ENCODE results near the gene WDR77. TPM values are rescaled to one million over a fixed set of nuclear protein-coding genes. Genes with fewer than 3 reads are reported as not detected.
A peak's percentile ranks its signal among the peaks of the same experiment; 100 is the strongest.

Gene WDR77
- 10 to 100 TPM; 20.2 to 28.2 (median 23.4) TPM for total RNA-seq
- long read RNA-seq, donor 1, transcript WDR77-201 (10 exons, 2,576 nt) = major isoform, 29 of 38 reads
- long read RNA-seq, donor 1, partial matches to known transcripts = 2 of 38 reads
- long read RNA-seq, donor 1, other reads (novel, unspliced or antisense) = 7 of 38 reads
- long read RNA-seq, donor 2, transcript WDR77-201 (10 exons, 2,576 nt) = major isoform, 18 of 26 reads
- long read RNA-seq, donor 2, partial matches to known transcripts = 0 of 26 reads
- long read RNA-seq, donor 2, other reads (novel, unspliced or antisense) = 8 of 26 reads

DNA sequence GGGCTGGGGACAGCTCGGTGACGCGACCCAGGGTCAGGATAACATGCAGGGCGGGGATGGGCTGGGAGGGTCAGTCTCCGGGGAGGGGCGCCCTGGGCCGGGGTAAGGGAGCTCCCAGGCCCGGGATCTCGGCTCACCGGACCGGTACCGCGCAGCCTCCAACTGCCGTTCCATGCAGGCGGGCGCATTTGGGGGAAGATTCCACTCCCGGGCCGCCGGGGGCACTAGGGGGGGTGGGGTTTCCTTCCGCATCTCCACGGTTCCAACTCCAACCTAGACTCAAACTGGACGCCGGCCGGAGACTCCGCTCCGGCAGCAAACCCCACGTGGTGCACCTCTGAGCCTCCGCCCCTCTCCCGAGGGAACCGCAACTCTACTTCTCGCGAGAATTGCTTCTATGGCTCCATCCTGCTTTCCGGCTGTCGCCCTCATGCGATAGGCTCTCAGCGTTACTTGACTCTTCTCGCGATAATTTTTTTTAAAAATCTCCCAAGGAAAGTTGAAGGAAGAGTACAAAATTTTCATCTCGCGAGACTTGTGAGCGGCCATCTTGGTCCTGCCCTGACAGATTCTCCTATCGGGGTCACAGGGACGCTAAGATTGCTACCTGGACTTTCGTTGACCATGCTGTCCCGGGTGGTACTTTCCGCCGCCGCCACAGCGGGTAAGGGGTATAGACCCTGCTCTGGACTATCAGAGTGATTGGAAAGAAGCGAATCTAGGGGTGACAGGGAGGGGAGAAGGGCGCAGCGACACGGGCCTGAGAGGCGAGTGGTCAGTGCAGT lies at the start of gene WDR77, which contains the start of gene ATP5PB:
Gene WDR77 (minus strand): TSS at position 339 of the 785 bp plus-strand sequence. CDS start 87 bp downstream, at position 252.
Gene ATP5PB (plus strand): TSS at position 547 of the 785 bp plus-strand sequence. CDS start 78 bp downstream, at position 625.
- H3K4me3 ChIP-seq = peak within 1 kb of the TSS; percentile 82
- intact Hi-C loops (cut with DNase I, micrococcal nuclease) = no loop called here
- no peaks in the 10 kb centered on the region for H3K36me3 ChIP-seq (ENCODE audit: low read depth)
- TF ChIP-seq CTCF (IDR thresholded peaks at IDR 0.05) = no peak
- H3K4me1 ChIP-seq (ENCODE audit: low read depth) = peaks cover 43% of the 10 kb centered on the region
- DNase-seq = peak; percentile 90 to 96 (median 94)
- peak; percentile 97 for ATAC-seq
- no peaks in the 10 kb centered on the region for H3K9me3 ChIP-seq

- H3K9me3 ChIP-seq = no peaks in the 10 kb centered on the region
- no peak overlapping the region for H3K4me3 ChIP-seq
- no peak for TF ChIP-seq CTCF (IDR thresholded peaks at IDR 0.05)
- intact Hi-C loops (cut with DNase I, micrococcal nuclease) = no loop called here
- ATAC-seq = no peak
- H3K4me1 ChIP-seq (ENCODE audit: low read depth) = no peaks in the 10 kb centered on the region
- H3K36me3 ChIP-seq (ENCODE audit: low read depth) = no peaks in the 10 kb centered on the region
- no peak for DNase-seq
Observed at GRCh38 chr1:111497592-111497991, 48.5 kb upstream of the WDR77 start.

DNA sequence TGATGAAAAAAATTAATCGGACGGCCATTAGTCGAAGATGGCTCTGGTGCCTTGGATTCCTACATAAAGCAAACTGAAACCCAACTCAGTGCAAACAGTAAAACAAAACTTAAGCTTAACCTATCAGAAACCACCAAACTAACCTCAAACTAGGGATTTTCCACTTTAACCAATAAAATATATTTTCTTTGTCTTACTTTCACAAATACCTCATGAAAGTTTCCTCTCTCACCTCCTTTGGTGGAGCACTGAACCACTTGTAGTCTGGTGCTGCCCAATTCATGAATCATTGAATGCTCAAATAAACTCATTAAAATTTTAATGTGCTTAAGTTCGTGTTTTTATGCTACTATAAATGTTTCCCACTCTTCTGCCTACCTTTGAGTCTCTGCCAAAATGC lies 47.3 kb upstream of the WDR77 start:
- H3K4me3 ChIP-seq = no peak overlapping the region
- intact Hi-C loops (cut with DNase I, micrococcal nuclease) = no loop called here
- ATAC-seq = no peak
- DNase-seq = no peak
- H3K9me3 ChIP-seq = no peaks in the 10 kb centered on the region
- H3K4me1 ChIP-seq (ENCODE audit: low read depth) = no peaks in the 10 kb centered on the region
- H3K36me3 ChIP-seq (ENCODE audit: low read depth) = no peaks in the 10 kb centered on the region
- no peak for TF ChIP-seq CTCF (IDR thresholded peaks at IDR 0.05)

GRCh38 chr1:111491070-111491469 lies 42.0 kb upstream of the WDR77 start:
- no peak for ATAC-seq
- intact Hi-C loops (cut with DNase I, micrococcal nuclease) = no loop called here
- Histone ChIP-seq H3K9me3 (no peaks in the 10 kb centered on the region), H3K36me3 (ENCODE audit: low read depth) (no peaks in the 10 kb centered on the region), H3K4me3 (no peak overlapping the region), H3K4me1 (ENCODE audit: low read depth) (no peaks in the 10 kb centered on the region)
- TF ChIP-seq CTCF (IDR thresholded peaks at IDR 0.05) = no peak
- DNase-seq = no peak

- no peak overlapping the region for H3K4me3 ChIP-seq
- H3K4me1 ChIP-seq (ENCODE audit: low read depth) = no peaks in the 10 kb centered on the region
- intact Hi-C loops (cut with DNase I, micrococcal nuclease) = no loop called here
- TF ChIP-seq CTCF (IDR thresholded peaks at IDR 0.05) = no peak
- no peak for ATAC-seq
- H3K36me3 ChIP-seq (ENCODE audit: low read depth) = no peaks in the 10 kb centered on the region
- no peak for DNase-seq
- no peaks in the 10 kb centered on the region for H3K9me3 ChIP-seq
Observed at GRCh38 chr1:111490220-111490619, 41.2 kb upstream of the WDR77 start.
